ENCODE measurements around the gene MYLK.

Gene MYLK

DNA sequence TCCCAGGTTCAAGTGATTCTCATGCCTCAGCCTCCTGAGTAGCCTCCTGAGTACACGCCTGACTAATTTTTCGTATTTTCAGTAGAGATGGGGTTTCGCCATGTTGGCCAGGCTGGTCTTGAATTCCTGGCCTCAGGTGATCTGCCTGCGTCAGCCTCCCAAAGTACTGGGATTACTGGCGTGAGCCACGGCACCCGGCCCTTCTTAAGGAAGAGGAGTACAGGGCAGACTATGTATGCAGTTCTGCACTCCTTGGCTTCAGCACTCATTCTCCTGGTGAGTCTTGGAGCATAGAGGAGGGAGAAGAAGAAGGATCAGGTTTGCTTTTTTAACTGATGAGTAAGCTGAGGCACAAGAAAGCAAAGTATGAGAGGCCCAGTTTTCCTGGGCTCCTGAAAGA lies 199.5 kb downstream of the MYLK start:
- TF ChIP-seq POLR2AphosphoS5 (IDR thresholded peaks at IDR 0.05; ENCODE audit: low read depth, low read length) = no peak
- no peak for TF ChIP-seq SIN3A (IDR thresholded peaks at IDR 0.05; ENCODE audit: borderline replicate concordance, insufficient read depth, low read length)
- no peak for TF ChIP-seq TAF1 (IDR thresholded peaks at IDR 0.05; ENCODE audit: borderline replicate concordance, insufficient read depth, low read length)
- TF ChIP-seq FOXP2 (optimal IDR thresholded peaks at IDR 0.05; ENCODE audit: borderline replicate concordance, extremely low read depth, extremely low read length, insufficient read depth) = no peak
- TF ChIP-seq, protein P1, sequence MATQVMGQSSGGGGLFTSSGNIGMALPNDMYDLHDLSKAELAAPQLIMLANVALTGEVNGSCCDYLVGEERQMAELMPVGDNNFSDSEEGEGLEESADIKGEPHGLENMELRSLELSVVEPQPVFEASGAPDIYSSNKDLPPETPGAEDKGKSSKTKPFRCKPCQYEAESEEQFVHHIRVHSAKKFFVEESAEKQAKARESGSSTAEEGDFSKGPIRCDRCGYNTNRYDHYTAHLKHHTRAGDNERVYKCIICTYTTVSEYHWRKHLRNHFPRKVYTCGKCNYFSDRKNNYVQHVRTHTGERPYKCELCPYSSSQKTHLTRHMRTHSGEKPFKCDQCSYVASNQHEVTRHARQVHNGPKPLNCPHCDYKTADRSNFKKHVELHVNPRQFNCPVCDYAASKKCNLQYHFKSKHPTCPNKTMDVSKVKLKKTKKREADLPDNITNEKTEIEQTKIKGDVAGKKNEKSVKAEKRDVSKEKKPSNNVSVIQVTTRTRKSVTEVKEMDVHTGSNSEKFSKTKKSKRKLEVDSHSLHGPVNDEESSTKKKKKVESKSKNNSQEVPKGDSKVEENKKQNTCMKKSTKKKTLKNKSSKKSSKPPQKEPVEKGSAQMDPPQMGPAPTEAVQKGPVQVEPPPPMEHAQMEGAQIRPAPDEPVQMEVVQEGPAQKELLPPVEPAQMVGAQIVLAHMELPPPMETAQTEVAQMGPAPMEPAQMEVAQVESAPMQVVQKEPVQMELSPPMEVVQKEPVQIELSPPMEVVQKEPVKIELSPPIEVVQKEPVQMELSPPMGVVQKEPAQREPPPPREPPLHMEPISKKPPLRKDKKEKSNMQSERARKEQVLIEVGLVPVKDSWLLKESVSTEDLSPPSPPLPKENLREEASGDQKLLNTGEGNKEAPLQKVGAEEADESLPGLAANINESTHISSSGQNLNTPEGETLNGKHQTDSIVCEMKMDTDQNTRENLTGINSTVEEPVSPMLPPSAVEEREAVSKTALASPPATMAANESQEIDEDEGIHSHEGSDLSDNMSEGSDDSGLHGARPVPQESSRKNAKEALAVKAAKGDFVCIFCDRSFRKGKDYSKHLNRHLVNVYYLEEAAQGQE (IDR thresholded peaks at IDR 0.05; ENCODE audit: insufficient read depth in 1 of 2, low read depth in 2 of 2, low read length in 2 of 2) = no peak

DNA sequence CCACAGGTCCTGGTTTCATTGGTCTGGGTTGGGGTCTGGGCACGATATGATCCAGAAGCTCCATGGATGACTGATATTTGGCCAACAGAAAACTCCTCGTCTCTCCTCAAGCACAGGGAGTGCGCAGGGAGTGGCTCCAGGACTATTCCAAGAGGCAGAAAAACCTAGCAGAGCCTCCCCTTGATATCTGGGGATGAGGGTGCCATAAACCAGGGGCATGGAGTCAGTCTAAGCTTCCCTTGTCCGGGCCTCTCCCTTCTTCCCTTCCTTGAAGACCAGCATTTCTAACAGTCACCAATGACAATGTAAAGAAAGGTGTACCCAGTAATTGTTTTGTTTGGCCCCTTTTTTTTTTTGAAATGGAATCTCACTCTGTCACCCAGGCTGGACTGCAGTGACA lies 199.9 kb downstream of the MYLK start:
- no peak for TF ChIP-seq SIN3A (IDR thresholded peaks at IDR 0.05; ENCODE audit: borderline replicate concordance, insufficient read depth, low read length)
- TF ChIP-seq FOXP2 (optimal IDR thresholded peaks at IDR 0.05; ENCODE audit: borderline replicate concordance, extremely low read depth, extremely low read length, insufficient read depth) = no peak
- TF ChIP-seq, protein P1 (IDR thresholded peaks at IDR 0.05; ENCODE audit: insufficient read depth in 1 of 2, low read depth in 2 of 2, low read length in 2 of 2) = no peak
- TF ChIP-seq TAF1 (IDR thresholded peaks at IDR 0.05; ENCODE audit: borderline replicate concordance, insufficient read depth, low read length) = no peak
- no peak for TF ChIP-seq POLR2AphosphoS5 (IDR thresholded peaks at IDR 0.05; ENCODE audit: low read depth, low read length)

DNA sequence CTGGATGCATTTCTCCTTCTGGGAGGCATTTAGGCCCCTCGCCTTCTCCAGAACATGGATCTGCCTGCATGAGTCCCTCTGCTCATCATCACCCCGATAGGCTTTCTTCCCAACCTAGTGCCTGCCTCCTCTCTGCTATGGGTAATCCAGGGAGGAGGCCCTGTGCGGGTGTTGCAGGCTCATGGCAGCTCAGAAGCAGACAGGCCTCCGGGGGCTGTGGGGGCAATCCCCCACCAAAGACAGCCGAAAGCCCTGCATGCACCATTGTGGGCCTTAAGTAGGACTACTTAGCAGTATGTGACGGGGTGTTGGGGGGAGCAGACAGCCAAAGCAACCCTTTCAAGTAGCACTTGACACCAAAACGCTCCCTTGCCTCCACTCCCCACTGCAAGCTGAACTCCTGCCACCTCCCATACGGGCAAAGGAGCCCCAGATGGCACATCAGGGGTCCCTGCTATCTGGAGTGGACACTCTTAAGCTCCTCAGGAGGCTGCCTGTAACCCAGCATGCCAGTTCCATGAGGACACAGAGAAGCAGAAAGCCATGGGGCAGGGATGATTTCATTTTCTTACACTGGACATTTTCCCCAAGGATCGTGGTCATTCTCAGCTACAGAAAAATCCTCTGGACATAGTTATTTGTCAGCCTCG lies 200.5 kb downstream of the MYLK start:
- no peak for TF ChIP-seq SIN3A (IDR thresholded peaks at IDR 0.05; ENCODE audit: borderline replicate concordance, insufficient read depth, low read length)
- TF ChIP-seq TAF1 (IDR thresholded peaks at IDR 0.05; ENCODE audit: borderline replicate concordance, insufficient read depth, low read length) = no peak
- no peak for TF ChIP-seq POLR2AphosphoS5 (IDR thresholded peaks at IDR 0.05; ENCODE audit: low read depth, low read length)
- TF ChIP-seq FOXP2 (optimal IDR thresholded peaks at IDR 0.05; ENCODE audit: borderline replicate concordance, extremely low read depth, extremely low read length, insufficient read depth) = no peak
- TF ChIP-seq, protein P1 (IDR thresholded peaks at IDR 0.05; ENCODE audit: insufficient read depth in 1 of 2, low read depth in 2 of 2, low read length in 2 of 2) = no peak

DNA sequence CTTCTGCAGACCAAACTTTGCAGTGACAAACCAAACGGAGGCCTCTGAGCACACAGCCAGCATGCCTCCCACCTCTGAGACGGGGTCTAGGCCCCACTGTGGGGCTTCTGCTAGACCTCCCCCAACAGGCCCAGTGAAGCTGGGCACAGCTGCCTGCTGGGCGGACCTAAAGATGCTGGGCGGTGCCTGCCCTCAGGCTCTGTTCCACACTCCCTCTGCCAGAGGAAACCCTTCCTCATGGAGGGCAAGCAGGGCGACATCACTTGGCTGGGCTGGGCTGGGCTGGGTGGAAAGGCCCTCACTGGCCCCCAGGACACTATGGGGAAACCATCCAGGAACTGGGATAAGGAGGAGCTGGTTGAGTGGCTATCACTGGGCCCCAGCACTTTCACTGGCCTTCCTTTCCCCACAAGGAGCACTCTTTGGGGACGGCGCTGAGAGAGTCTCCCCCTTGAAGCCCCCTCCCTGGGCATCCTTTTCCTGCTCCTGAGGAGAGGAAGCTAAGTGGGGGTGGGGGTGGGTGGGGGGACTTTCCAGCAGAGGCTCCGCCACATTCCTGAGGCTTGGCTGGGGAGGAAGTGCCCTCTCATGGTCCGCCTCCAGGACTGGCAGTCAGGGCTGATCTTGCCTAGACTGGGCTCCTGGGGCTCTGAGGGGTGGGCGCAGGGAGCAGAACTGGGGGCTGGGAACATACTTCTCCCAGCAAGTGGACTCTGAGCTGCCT lies 201.2 kb downstream of the MYLK start:
- TF ChIP-seq POLR2AphosphoS5 (IDR thresholded peaks at IDR 0.05; ENCODE audit: low read depth, low read length) (no peak), SIN3A (IDR thresholded peaks at IDR 0.05; ENCODE audit: borderline replicate concordance, insufficient read depth, low read length) (no peak), FOXP2 (optimal IDR thresholded peaks at IDR 0.05; ENCODE audit: borderline replicate concordance, extremely low read depth, extremely low read length, insufficient read depth) (no peak), TAF1 (IDR thresholded peaks at IDR 0.05; ENCODE audit: borderline replicate concordance, insufficient read depth, low read length) (no peak)
- TF ChIP-seq, protein P1 (IDR thresholded peaks at IDR 0.05; ENCODE audit: insufficient read depth in 1 of 2, low read depth in 2 of 2, low read length in 2 of 2) = no peak

Data from PFSK-1 (cell line).